Activated gamma-delta T cell treated with anti-CD3 and anti-CD28 coated beads, Interleukin-2, amount 50 U/mL, for 16 hours (primary cell): ENCODE data around the gene KIFAP3.

Source experiments
- DNase-seq: peaks from one replicate; pipeline ENCODE4 v3.0.0-alpha.2; 2020; ENCODE audit warnings: low read depth

The KIFAP3 gene

GRCh38 chr1:169985757-169986156 lies 88.7 kb downstream of the KIFAP3 start:
- no peak for DNase-seq

GRCh38 chr1:169974067-169974466 lies 100.4 kb downstream of the KIFAP3 start:
- no peak for DNase-seq

- no peak for DNase-seq
These were observed 104.4 kb downstream of the KIFAP3 start for GRCh38 chr1:169970114-169970513.

- DNase-seq, result no peak
These were observed 106.3 kb downstream of the KIFAP3 start for GRCh38 chr1:169968174-169968573.

- no peak for DNase-seq
These were observed 110.3 kb downstream of the KIFAP3 start for GRCh38 chr1:169964206-169964605.

GRCh38 chr1:169959686-169960085 lies 114.8 kb downstream of the KIFAP3 start:
- no peak for DNase-seq

GRCh38 chr1:169958987-169959386 lies 115.5 kb downstream of the KIFAP3 start:
- DNase-seq, result no peak

GRCh38 chr1:169957884-169958283 lies 116.6 kb downstream of the KIFAP3 start:
- no peak for DNase-seq

- no peak for DNase-seq
These were observed 123.4 kb downstream of the KIFAP3 start for GRCh38 chr1:169951108-169951507.

GRCh38 chr1:169949139-169949538 lies 125.4 kb downstream of the KIFAP3 start:
- DNase-seq, result no peak

GRCh38 chr1:169946206-169946605 lies 128.3 kb downstream of the KIFAP3 start:
- no peak for DNase-seq

- no peak for DNase-seq
These were observed 129.3 kb downstream of the KIFAP3 start for GRCh38 chr1:169945181-169945580.

GRCh38 chr1:169944621-169945020 lies 129.9 kb downstream of the KIFAP3 start:
- no peak for DNase-seq

- DNase-seq, result no peak
These were observed 130.4 kb downstream of the KIFAP3 start for GRCh38 chr1:169943963-169944526.

GRCh38 chr1:169941982-169942830 lies 132.3 kb downstream of the KIFAP3 start:
- DNase-seq, result no peak

- DNase-seq, result no peak
These were observed 140.3 kb downstream of the KIFAP3 start for GRCh38 chr1:169933984-169934725.

- no peak for DNase-seq
These were observed 142.7 kb downstream of the KIFAP3 start for GRCh38 chr1:169931795-169932231.

GRCh38 chr1:169929210-169929526 lies 145.3 kb downstream of the KIFAP3 start:
- no peak for DNase-seq

GRCh38 chr1:169928438-169929209 lies 145.9 kb downstream of the KIFAP3 start:
- DNase-seq, result no peak

- no peak for DNase-seq
These were observed 148.7 kb downstream of the KIFAP3 start for GRCh38 chr1:169925505-169926482.

GRCh38 chr1:169924829-169925228 lies 149.7 kb downstream of the KIFAP3 start:
- no peak for DNase-seq
